B cell (primary cell): Measurements from ENCODE around the gene ADRA1B. TPM values are rescaled to one million over a fixed set of nuclear protein-coding genes. Genes with fewer than 3 reads are reported as not detected.

Experiments used
- ATAC-seq: fragments of 200-7000 bp; cut with Tn5 transposase; one replicate; pipeline ENCODE4 v1.10.0; 2021; ENCODE audit warnings: low read depth, mild to moderate bottlenecking, moderate number of reproducible peaks, moderate library complexity
- CTCF ChIA-PET: fragments of 350-600 bp; sonication (Branson Sonifier 250); formaldehyde crosslinking; loops from one replicate; lab custom pipeline; 2021; ENCODE audit warnings: antibody characterized with exemption, inconsistent platforms; lab: Charles Lee
- POLR2A ChIA-PET: fragments of 350-600 bp; sonication (Branson Sonifier 250); formaldehyde crosslinking; loops from one replicate; lab custom pipeline; 2021; ENCODE audit warnings: antibody characterized with exemption; lab: Charles Lee
- DNase-seq: peaks from one replicate; pipeline ENCODE4 v3.0.0; 2013
- H2AFZ ChIP-seq: 2 replicates; pipeline ENCODE4 v1.6.1; 2012; ENCODE audit warnings: mild to moderate bottlenecking, low read depth, low read length; ENCODE audit not compliant: insufficient read depth, poor library complexity, severe bottlenecking
- H3K27ac ChIP-seq, 2 donors: 1 replicate in 1 of 2; 2 replicates in 1 of 2; pipeline ENCODE4 v1.5.1; 2012 to 2013; ENCODE audit warnings: low read length in 2 of 2, mild to moderate bottlenecking in 2 of 2, moderate library complexity in 1 of 2
- H3K27me3 ChIP-seq, 4 experiments: fragments of 200-600 bp in 1 of 4; sonication (generic) in 1 of 4; replicated peaks in 1 of 4; 1 replicate in 2 of 4; 2 replicates in 2 of 4; pipeline versions ENCODE4 v1.6.1 to v1.7.0; 2013 to 2016; ENCODE audit warnings: low read length in 3 of 4, mild to moderate bottlenecking in 2 of 4, mixed read lengths in 1 of 4, moderate library complexity in 1 of 4; ENCODE audit not compliant: insufficient read depth in 4 of 4, control insufficient read depth in 3 of 4; ENCODE audit errors: control extremely low read depth in 1 of 4
- H3K36me3 ChIP-seq, 2 experiments: replicated peaks in 1 of 2; 1 replicate in 1 of 2; 2 replicates in 1 of 2; pipeline versions ENCODE4 v1.6.1 to v1.7.1; 2013; ENCODE audit warnings: low read length in 1 of 2; ENCODE audit not compliant: insufficient read depth in 2 of 2, control insufficient read depth in 1 of 2; ENCODE audit errors: control extremely low read depth in 1 of 2, extremely low read depth in 1 of 2
- H3K4me1 ChIP-seq, 2 donors: fragments of 200-600 bp in 1 of 2; sonication (generic) in 1 of 2; 1 replicate in 1 of 2; 2 replicates in 1 of 2; pipeline versions ENCODE4 v1.5.1 to v1.6.1; 2013 to 2017; ENCODE audit warnings: low read length in 2 of 2; ENCODE audit not compliant: control insufficient read depth in 2 of 2, insufficient read depth in 2 of 2
- H3K4me2 ChIP-seq: replicated peaks from 2 replicates; pipeline ENCODE3; 2012; ENCODE audit warnings: mild to moderate bottlenecking, low read depth, low read length; ENCODE audit not compliant: poor library complexity, severe bottlenecking
- H3K4me3 ChIP-seq, 5 experiments: fragments of 200-600 bp in 1 of 5; sonication (generic) in 1 of 5; 1 replicate in 3 of 5; 2 replicates in 2 of 5; pipeline versions ENCODE4 v1.5.1 to v1.7.0; 2011 to 2016; ENCODE audit warnings: low read length in 4 of 5, mild to moderate bottlenecking in 4 of 5, low read depth in 2 of 5, control low read depth in 1 of 5, moderate library complexity in 1 of 5; ENCODE audit not compliant: insufficient read depth in 1 of 5; ENCODE audit errors: control extremely low read depth in 1 of 5, extremely low read depth in 1 of 5
- H3K79me2 ChIP-seq: fragments of 200-600 bp; sonication (generic); one replicate; pipeline ENCODE4 v1.6.0; 2016; ENCODE audit warnings: low read length; ENCODE audit not compliant: control insufficient read depth, insufficient read depth
- H3K9ac ChIP-seq: fragments of 200-600 bp; sonication (generic); 2 replicates; pipeline ENCODE4 v1.6.1; 2017; ENCODE audit warnings: mild to moderate bottlenecking, low read length, moderate library complexity
- H3K9me3 ChIP-seq, 3 donors: one replicate each; pipeline versions ENCODE4 v1.6.1 to v1.7.1; 2013; ENCODE audit warnings: low read length in 2 of 3; ENCODE audit not compliant: control insufficient read depth in 2 of 3, insufficient read depth in 1 of 3; ENCODE audit errors: control extremely low read depth in 1 of 3
- H4K20me1 ChIP-seq: 2 replicates; pipeline ENCODE4 v1.6.0; 2012; ENCODE audit warnings: mild to moderate bottlenecking, low read length; ENCODE audit not compliant: insufficient read depth, control insufficient read depth, poor library complexity, severe bottlenecking
- H3K27ac Mint-ChIP-seq: one replicate; pipeline ENCODE4 v1.8.0; 2021; ENCODE audit warnings: mixed read lengths
- H3K27me3 Mint-ChIP-seq: one replicate; pipeline ENCODE4 v1.8.0; 2021; ENCODE audit warnings: mixed read lengths
- H3K4me1 Mint-ChIP-seq: one replicate; pipeline ENCODE4 v1.8.0; 2021; ENCODE audit warnings: mixed read lengths
- H3K4me3 Mint-ChIP-seq: one replicate; pipeline ENCODE4 v1.8.0; 2021; ENCODE audit warnings: mixed read lengths
- H3K9me3 Mint-ChIP-seq: one replicate; pipeline ENCODE4 v1.8.0; 2022; ENCODE audit warnings: mixed read lengths; ENCODE audit not compliant: insufficient read depth
- EZH2 ChIP-seq: IDR thresholded peaks from 2 replicates; pipeline ENCODE4 v1.6.1; 2012; ENCODE audit warnings: borderline replicate concordance, low read depth, mild to moderate bottlenecking, moderate library complexity, low read length; ENCODE audit not compliant: insufficient read depth, poor library complexity, severe bottlenecking
- WGBS: methylation state at CpG from one replicate; pipeline ENCODE4 v1.1.5; 2013; ENCODE audit warnings: missing lambda C conversion rate; ENCODE audit not compliant: insufficient coverage; 5-methylcytosine and 5-hydroxymethylcytosine counted together
- intact Hi-C: fragments of 100-400 bp; cut with micrococcal nuclease; formaldehyde crosslinking; loops from one replicate; pipeline ENCODE4 v1.10.0; 2022
- polyA plus RNA-seq: library from polyadenylated mRNA; depleted of rRNA; stranded (reverse); fragments of >200 nt; gene quantifications from 2 replicates; pipeline ENCODE4 v1.2.3, GENCODE V29; 2012
- total RNA-seq, 2 donors: library from RNA; stranded (reverse); fragments of 120-200 nt in 1 of 2; gene quantifications; 1 replicate in 1 of 2; 2 replicates in 1 of 2; pipeline versions ENCODE4 v1.2.3 to v1.2.4, GENCODE V29; 2013 to 2022
- TF ChIP-seq, protein P1 (sequence below): fragments of 200-600 bp; IDR thresholded peaks from one replicate; pipeline ENCODE4 v1.8.0; 2022; ENCODE audit warnings: antibody characterized with exemption, mild to moderate bottlenecking

Gene ADRA1B
- total and polyA plus RNA-seq, 2 donors (not counting 1 experiment from before 2014, with no cell fraction given) = 0.04 TPM; not detected in 1

DNA sequence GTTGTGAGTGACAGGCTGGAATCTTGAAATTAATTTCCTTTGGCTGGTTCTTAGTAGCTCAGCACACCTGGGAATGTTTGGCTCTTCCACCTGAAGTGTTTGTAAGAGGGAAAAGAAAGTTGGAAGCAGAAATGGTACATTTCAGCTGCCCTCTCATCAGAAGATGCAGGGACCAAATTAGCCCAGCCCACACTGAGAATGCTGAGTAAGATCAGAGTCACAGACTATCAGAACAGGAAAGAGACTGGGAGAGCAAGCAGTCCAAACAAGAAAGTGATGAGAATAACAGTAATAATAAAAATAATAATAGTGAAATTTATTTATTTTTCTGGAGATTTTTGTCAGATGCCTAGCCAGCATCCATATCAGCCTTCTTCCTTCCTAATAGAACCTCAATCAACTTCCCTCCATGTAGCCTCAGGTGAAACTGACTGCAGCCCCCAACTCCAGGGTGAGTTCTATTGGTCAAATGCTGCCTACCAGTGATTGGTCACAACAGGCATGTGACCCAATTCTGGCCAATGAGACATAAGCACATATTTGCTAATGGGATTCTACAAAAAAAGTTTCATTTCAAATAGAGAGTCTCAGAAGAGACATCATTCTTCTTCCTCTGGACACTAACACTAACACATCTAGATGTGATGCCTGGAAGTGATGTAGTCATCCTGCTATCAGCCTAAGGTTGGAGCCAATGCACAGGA is 31.2 kb upstream of the ADRA1B start:
- H3K27me3 Mint-ChIP-seq = peaks cover 24% of the 10 kb centered on the region
- no peak overlapping the region for H3K27ac Mint-ChIP-seq
- TF ChIP-seq EZH2 = no peak
- TF ChIP-seq, protein P1, sequence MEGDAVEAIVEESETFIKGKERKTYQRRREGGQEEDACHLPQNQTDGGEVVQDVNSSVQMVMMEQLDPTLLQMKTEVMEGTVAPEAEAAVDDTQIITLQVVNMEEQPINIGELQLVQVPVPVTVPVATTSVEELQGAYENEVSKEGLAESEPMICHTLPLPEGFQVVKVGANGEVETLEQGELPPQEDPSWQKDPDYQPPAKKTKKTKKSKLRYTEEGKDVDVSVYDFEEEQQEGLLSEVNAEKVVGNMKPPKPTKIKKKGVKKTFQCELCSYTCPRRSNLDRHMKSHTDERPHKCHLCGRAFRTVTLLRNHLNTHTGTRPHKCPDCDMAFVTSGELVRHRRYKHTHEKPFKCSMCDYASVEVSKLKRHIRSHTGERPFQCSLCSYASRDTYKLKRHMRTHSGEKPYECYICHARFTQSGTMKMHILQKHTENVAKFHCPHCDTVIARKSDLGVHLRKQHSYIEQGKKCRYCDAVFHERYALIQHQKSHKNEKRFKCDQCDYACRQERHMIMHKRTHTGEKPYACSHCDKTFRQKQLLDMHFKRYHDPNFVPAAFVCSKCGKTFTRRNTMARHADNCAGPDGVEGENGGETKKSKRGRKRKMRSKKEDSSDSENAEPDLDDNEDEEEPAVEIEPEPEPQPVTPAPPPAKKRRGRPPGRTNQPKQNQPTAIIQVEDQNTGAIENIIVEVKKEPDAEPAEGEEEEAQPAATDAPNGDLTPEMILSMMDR = no peak
- H3K79me2 ChIP-seq = no peaks in the 10 kb centered on the region
- intact Hi-C loops = no loop called here
- no peak for DNase-seq
- no peak overlapping the region for H3K4me2 ChIP-seq
- H2AFZ ChIP-seq = no peak overlapping the region
- no peak overlapping the region for H3K4me3 ChIP-seq
- no peaks in the 10 kb centered on the region for H3K4me1 ChIP-seq
- no peaks in the 10 kb centered on the region for H3K36me3 ChIP-seq
- no peak overlapping the region for H3K9ac ChIP-seq
- no peak overlapping the region for H3K27ac ChIP-seq
- H4K20me1 ChIP-seq = no peaks in the 10 kb centered on the region
- no peaks in the 10 kb centered on the region for H3K4me1 Mint-ChIP-seq
- CTCF ChIA-PET = no interaction called here
- H3K4me3 Mint-ChIP-seq = no peak overlapping the region
- POLR2A ChIA-PET = no interaction called here
- ATAC-seq = no peak
- peaks cover 0 to 3% (median 2%) of the 10 kb centered on the region in 4 experiments for H3K27me3 ChIP-seq
- no peaks in the 10 kb centered on the region for H3K9me3 ChIP-seq
- H3K9me3 Mint-ChIP-seq = no peaks in the 10 kb centered on the region

DNA sequence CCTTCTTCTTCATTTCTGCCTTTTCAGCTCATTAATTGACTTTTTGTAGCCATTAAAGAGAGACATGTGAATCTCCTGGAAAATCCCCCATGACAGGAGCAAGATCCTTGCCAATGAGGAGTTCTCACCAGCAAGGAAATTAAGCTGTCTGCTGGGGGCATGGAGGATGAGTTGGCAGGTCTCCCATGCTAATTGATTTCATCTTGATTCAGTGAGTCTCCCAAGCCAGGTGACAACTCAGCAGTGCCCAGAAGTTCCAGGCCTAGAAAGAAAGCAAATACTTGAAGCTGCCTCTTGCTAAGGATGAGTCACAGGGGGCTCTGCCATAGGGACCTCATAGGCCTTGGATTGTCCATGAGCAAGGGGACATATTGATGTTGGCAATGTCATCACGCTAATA is 30.0 kb upstream of the ADRA1B start:
- intact Hi-C loops = no loop called here
- Mint-ChIP-seq H3K9me3 (no peaks in the 10 kb centered on the region), H3K27me3 (peaks cover 16% of the 10 kb centered on the region), H3K4me3 (no peak overlapping the region), H3K4me1 (no peaks in the 10 kb centered on the region), H3K27ac (no peak overlapping the region)
- Histone ChIP-seq H3K79me2 (no peaks in the 10 kb centered on the region), H3K4me2 (no peak overlapping the region), H3K27me3 (peaks cover 0 to 3% (median under 1%) of the 10 kb centered on the region in 4 experiments), H3K9ac (no peak overlapping the region), H4K20me1 (no peaks in the 10 kb centered on the region), H3K36me3 (no peaks in the 10 kb centered on the region), H3K4me1 (no peaks in the 10 kb centered on the region), H3K4me3 (no peak overlapping the region), H2AFZ (no peak overlapping the region), H3K27ac (no peak overlapping the region), H3K9me3 (no peaks in the 10 kb centered on the region)
- no peak for TF ChIP-seq EZH2
- TF ChIP-seq, protein P1 = no peak
- DNase-seq (no peak), ATAC-seq (no peak)
- CTCF ChIA-PET = interaction anchor here (0.6 kb wide), 1 partner anchor 370 kb away, joined by 3 read pairs; no protein-coding TSS in a partner anchor
- POLR2A ChIA-PET = no interaction called here
- no CpG with 5 or more reads among the region's 1 CpG for WGBS
